HEK293 (cell line): ENCODE data around the gene SIGMAR1.

ENCODE experiments used
- BCL11A ChIP-seq: fragments of 450-650 bp; formaldehyde crosslinking; IDR thresholded peaks from 2 replicates; pipeline ENCODE4 v1.5.1; 2016; ENCODE audit warnings: low read depth, missing biosample characterization, missing genetic modification characterization
- EGR2 ChIP-seq: fragments of 450-650 bp; formaldehyde crosslinking; IDR thresholded peaks from 2 replicates; pipeline ENCODE4 v1.5.1; 2016; ENCODE audit warnings: low read depth, missing biosample characterization, missing genetic modification characterization
- HOXC10 ChIP-seq: sonication (generic); formaldehyde crosslinking; IDR thresholded peaks from 2 replicates; pipeline ENCODE4 v1.8.1; 2023; ENCODE audit warnings: mild to moderate bottlenecking, missing genetic modification reagents
- KLF1 ChIP-seq: fragments of 450-650 bp; formaldehyde crosslinking; IDR thresholded peaks from 2 replicates; pipeline ENCODE4 v1.5.1; 2016; ENCODE audit warnings: missing biosample characterization, missing genetic modification characterization
- KLF16 ChIP-seq: fragments of 450-650 bp; formaldehyde crosslinking; IDR thresholded peaks from 2 replicates; pipeline ENCODE4 v1.5.1; 2017; ENCODE audit warnings: missing biosample characterization, missing genetic modification characterization
- KLF8 ChIP-seq: fragments of 450-650 bp; formaldehyde crosslinking; IDR thresholded peaks from 2 replicates; pipeline ENCODE4 v1.5.1; 2016; ENCODE audit warnings: missing biosample characterization, missing genetic modification characterization
- MEIS1 ChIP-seq: sonication (generic); formaldehyde crosslinking; IDR thresholded peaks from 2 replicates; pipeline ENCODE4 v1.8.1; 2022; ENCODE audit warnings: missing genetic modification reagents, mild to moderate bottlenecking, borderline replicate concordance
- PRDM10 ChIP-seq: fragments of 450-650 bp; formaldehyde crosslinking; IDR thresholded peaks from 2 replicates; pipeline ENCODE4 v1.5.1; 2016; ENCODE audit warnings: missing biosample characterization, missing genetic modification characterization
- SCRT1 ChIP-seq: fragments of 450-650 bp; formaldehyde crosslinking; IDR thresholded peaks from 2 replicates; pipeline ENCODE4 v1.5.1; 2016; ENCODE audit warnings: missing biosample characterization, missing genetic modification characterization, borderline replicate concordance
- SP7 ChIP-seq: fragments of 450-650 bp; formaldehyde crosslinking; IDR thresholded peaks from 2 replicates; pipeline ENCODE4 v1.5.1; 2016; ENCODE audit warnings: missing biosample characterization, missing genetic modification characterization
- TCF7L2 ChIP-seq: IDR thresholded peaks from 2 replicates; pipeline ENCODE4 v1.6.1; 2011; ENCODE audit warnings: low read depth, mild to moderate bottlenecking, inconsistent platforms, low read length, moderate library complexity, borderline replicate concordance
- ZBTB48 ChIP-seq: fragments of 450-650 bp; formaldehyde crosslinking; IDR thresholded peaks from 2 replicates; pipeline ENCODE4 v1.5.1; 2016; ENCODE audit warnings: missing biosample characterization, missing genetic modification characterization
- ZBTB7A ChIP-seq: fragments of 450-650 bp; formaldehyde crosslinking; IDR thresholded peaks from 2 replicates; pipeline ENCODE4 v1.5.1; 2016; ENCODE audit warnings: low read depth, missing biosample characterization, missing genetic modification characterization
- ZFP41 ChIP-seq: fragments of 450-650 bp; formaldehyde crosslinking; IDR thresholded peaks from 2 replicates; pipeline ENCODE4 v1.5.1; 2016; ENCODE audit warnings: missing biosample characterization, missing genetic modification characterization, borderline replicate concordance
- ZNF148 ChIP-seq: fragments of 450-650 bp; formaldehyde crosslinking; IDR thresholded peaks from 2 replicates; pipeline ENCODE4 v1.5.0; 2017; ENCODE audit warnings: missing biosample characterization, missing genetic modification characterization, borderline replicate concordance
- ZNF202 ChIP-seq: fragments of 450-650 bp; formaldehyde crosslinking; IDR thresholded peaks from 2 replicates; pipeline ENCODE4 v1.5.1; 2016; ENCODE audit warnings: missing biosample characterization, missing genetic modification characterization, borderline replicate concordance
- ZNF211 ChIP-seq: fragments of 450-650 bp; formaldehyde crosslinking; IDR thresholded peaks from 2 replicates; pipeline ENCODE4 v1.5.1; 2016; ENCODE audit warnings: low read depth, missing biosample characterization, missing genetic modification characterization
- ZNF223 ChIP-seq: fragments of 450-650 bp; formaldehyde crosslinking; IDR thresholded peaks from 2 replicates; pipeline ENCODE4 v1.5.1; 2016; ENCODE audit warnings: missing biosample characterization, missing genetic modification characterization
- ZNF266 ChIP-seq: fragments of 450-650 bp; formaldehyde crosslinking; IDR thresholded peaks from 2 replicates; pipeline ENCODE4 v1.5.1; 2016; ENCODE audit warnings: missing biosample characterization, missing genetic modification characterization, low read depth
- ZNF37A ChIP-seq: fragments of 450-650 bp; IDR thresholded peaks from 2 replicates; pipeline ENCODE4 v1.5.1; 2018; ENCODE audit warnings: missing biosample characterization, missing genetic modification characterization
- ZNF501 ChIP-seq: fragments of 450-650 bp; formaldehyde crosslinking; IDR thresholded peaks from 2 replicates; pipeline ENCODE4 v1.5.1; 2016; ENCODE audit warnings: missing biosample characterization, missing genetic modification characterization
- ZNF521 ChIP-seq: fragments of 450-650 bp; formaldehyde crosslinking; IDR thresholded peaks from 2 replicates; pipeline ENCODE4 v1.5.1; 2017; ENCODE audit warnings: missing biosample characterization, mild to moderate bottlenecking, missing genetic modification characterization
- ZNF621 ChIP-seq: fragments of 450-650 bp; formaldehyde crosslinking; IDR thresholded peaks from 2 replicates; pipeline ENCODE4 v1.5.1; 2017; ENCODE audit warnings: missing biosample characterization, missing genetic modification characterization
- ZNF639 ChIP-seq: fragments of 450-650 bp; formaldehyde crosslinking; IDR thresholded peaks from 2 replicates; pipeline ENCODE4 v1.5.1; 2016; ENCODE audit warnings: missing biosample characterization, missing genetic modification characterization
- ZNF645 ChIP-seq: fragments of 450-650 bp; formaldehyde crosslinking; IDR thresholded peaks from 2 replicates; pipeline ENCODE4; 2016; ENCODE audit warnings: missing biosample characterization, missing genetic modification characterization
- ZNF664 ChIP-seq: fragments of 450-650 bp; formaldehyde crosslinking; IDR thresholded peaks from 2 replicates; pipeline ENCODE4 v1.5.1; 2016; ENCODE audit warnings: missing biosample characterization, missing genetic modification characterization
- ZNF76 ChIP-seq: fragments of 450-650 bp; formaldehyde crosslinking; IDR thresholded peaks from 2 replicates; pipeline ENCODE4; 2016; ENCODE audit warnings: low read depth, missing biosample characterization, missing genetic modification characterization, borderline replicate concordance
- ZSCAN18 ChIP-seq: fragments of 450-650 bp; formaldehyde crosslinking; IDR thresholded peaks from 2 replicates; pipeline ENCODE4 v1.5.1; 2016; ENCODE audit warnings: missing biosample characterization, missing genetic modification characterization
- ZSCAN23 ChIP-seq: fragments of 450-650 bp; formaldehyde crosslinking; IDR thresholded peaks from 2 replicates; pipeline ENCODE4 v1.5.1; 2016; ENCODE audit warnings: missing biosample characterization, missing genetic modification characterization

Gene SIGMAR1

GRCh38 chr9:34665381-34666250 lies 28.0 kb upstream of the SIGMAR1 start (continued):
- peak; percentile 48; the same call in 1 of the 2 replicates for TF ChIP-seq SP7 (tag by site-specific recombination)
- no peak for TF ChIP-seq ZNF521
- no peak for TF ChIP-seq ZNF639 (tag by site-specific recombination)
- no peak for TF ChIP-seq BCL11A
- peak; percentile 65; the same call in 1 of the 2 replicates for TF ChIP-seq ZBTB48 (tag by site-specific recombination)
- no peak for TF ChIP-seq ZSCAN23 (tag by site-specific recombination)
- no peak for TF ChIP-seq ZNF621
- TF ChIP-seq PRDM10 (tag by site-specific recombination), result no peak
- TF ChIP-seq ZNF223 (tag by site-specific recombination), result no peak
- TF ChIP-seq TCF7L2, result no peak
- no peak for TF ChIP-seq ZNF211 (tag by site-specific recombination)
- TF ChIP-seq ZNF266 (tag by site-specific recombination), result no peak
- no peak for TF ChIP-seq ZSCAN18 (tag by site-specific recombination)
- peak; percentile 34 for TF ChIP-seq KLF1
- peak; percentile 90 for TF ChIP-seq EGR2 (tag by site-specific recombination)
- TF ChIP-seq ZFP41, result no peak
- TF ChIP-seq ZNF501 (tag by site-specific recombination), result peak; percentile 48; the same call in 1 of the 2 replicates
- no peak for TF ChIP-seq ZNF664
- TF ChIP-seq KLF8 (tag by site-specific recombination), result no peak
- no peak for TF ChIP-seq ZNF202 (tag by site-specific recombination)
- no peak for TF ChIP-seq SCRT1 (tag by site-specific recombination)
- TF ChIP-seq ZNF645 (tag by site-specific recombination), result no peak
- TF ChIP-seq ZNF148 (tag by site-specific recombination), result no peak
- TF ChIP-seq ZNF76 (tag by site-specific recombination), result peak; percentile 35; the same call in 1 of the 2 replicates
- TF ChIP-seq HOXC10, result no peak
- no peak for TF ChIP-seq KLF16
- no peak for TF ChIP-seq ZNF37A
- no peak for TF ChIP-seq MEIS1 (CRISPR knock-in tag)
- no peak for TF ChIP-seq ZBTB7A (tag by site-specific recombination)
